Neural progenitor cell (in vitro differentiated cells): ENCODE results near the gene TMEM79.

Source experiments
- CTCF ChIP-seq: fragments of 200-600 bp; sonication (generic); IDR thresholded peaks from 2 replicates; pipeline ENCODE4 v1.5.1; 2017; ENCODE audit warnings: antibody characterized with exemption, mild to moderate bottlenecking
- EZH2 ChIP-seq: fragments of 200-600 bp; sonication (generic); IDR thresholded peaks from 2 replicates; pipeline ENCODE4 v1.6.1; 2017; ENCODE audit warnings: antibody characterized with exemption, mild to moderate bottlenecking, moderate library complexity

GRCh38 chr1:156276532-156276931 lies 7.6 kb upstream of the TMEM79 start:
- TF ChIP-seq CTCF (no peak), EZH2 (no peak)
